ENCODE measurements around the gene PLA2G5. TPM values are rescaled to one million over a fixed set of nuclear protein-coding genes. Genes with fewer than 3 reads are reported as not detected.

PLA2G5 gene
- total RNA-seq, 1 experiment from 2014 or later: not detected

- no peak for DNase-seq
- H2AFZ ChIP-seq: no peak overlapping the region
- no peaks in the 10 kb centered on the region for H4K20me1 ChIP-seq (ENCODE audit: insufficient read depth)
- TF ChIP-seq, protein P1, sequence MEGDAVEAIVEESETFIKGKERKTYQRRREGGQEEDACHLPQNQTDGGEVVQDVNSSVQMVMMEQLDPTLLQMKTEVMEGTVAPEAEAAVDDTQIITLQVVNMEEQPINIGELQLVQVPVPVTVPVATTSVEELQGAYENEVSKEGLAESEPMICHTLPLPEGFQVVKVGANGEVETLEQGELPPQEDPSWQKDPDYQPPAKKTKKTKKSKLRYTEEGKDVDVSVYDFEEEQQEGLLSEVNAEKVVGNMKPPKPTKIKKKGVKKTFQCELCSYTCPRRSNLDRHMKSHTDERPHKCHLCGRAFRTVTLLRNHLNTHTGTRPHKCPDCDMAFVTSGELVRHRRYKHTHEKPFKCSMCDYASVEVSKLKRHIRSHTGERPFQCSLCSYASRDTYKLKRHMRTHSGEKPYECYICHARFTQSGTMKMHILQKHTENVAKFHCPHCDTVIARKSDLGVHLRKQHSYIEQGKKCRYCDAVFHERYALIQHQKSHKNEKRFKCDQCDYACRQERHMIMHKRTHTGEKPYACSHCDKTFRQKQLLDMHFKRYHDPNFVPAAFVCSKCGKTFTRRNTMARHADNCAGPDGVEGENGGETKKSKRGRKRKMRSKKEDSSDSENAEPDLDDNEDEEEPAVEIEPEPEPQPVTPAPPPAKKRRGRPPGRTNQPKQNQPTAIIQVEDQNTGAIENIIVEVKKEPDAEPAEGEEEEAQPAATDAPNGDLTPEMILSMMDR (conservative IDR thresholded peaks at IDR 0.05): no peak
- no peak for TF ChIP-seq EZH2 (IDR thresholded peaks at IDR 0.05; ENCODE audit: low read depth)
- no peak overlapping the region for H3K4me3 ChIP-seq
- H3K27me3 ChIP-seq (ENCODE audit: insufficient read depth, low read depth): no peaks in the 10 kb centered on the region
- ChIA-PET POLR2A (ENCODE audit: unreplicated experiment) (no interaction called here), CTCF (no interaction called here)
- H3F3A ChIP-seq (ENCODE audit: insufficient read depth, low read depth): no peaks in the 10 kb centered on the region
- peaks cover 11% of the 10 kb centered on the region for H3K4me1 ChIP-seq (replicated peaks; ENCODE audit: insufficient read depth)
- no peak overlapping the region for H3K4me2 ChIP-seq
- no peak overlapping the region for H3K27ac ChIP-seq
- H3K79me2 ChIP-seq (ENCODE audit: low read depth): no peaks in the 10 kb centered on the region
- BruUV-seq (replicated peaks): no TSS peak
- H3K9me3 ChIP-seq (ENCODE audit: insufficient read depth, low read depth): no peaks in the 10 kb centered on the region
- H3K9me2 ChIP-seq (ENCODE audit: insufficient read depth): no peaks in the 10 kb centered on the region
- H3K36me3 ChIP-seq (ENCODE audit: low read depth): no peaks in the 10 kb centered on the region
- intact Hi-C loops (cut with micrococcal nuclease; ENCODE audit: unreplicated experiment): no loop called here
These were observed 26.9 kb downstream of the PLA2G5 start for GRCh38 chr1:20096840-20097447.

GRCh38 chr1:20099533-20099932, 29.5 kb downstream of the PLA2G5 start:
- no peaks in the 10 kb centered on the region for H3K27me3 ChIP-seq (ENCODE audit: insufficient read depth, low read depth)
- ChIA-PET CTCF (no interaction called here), POLR2A (ENCODE audit: unreplicated experiment) (no interaction called here)
- H3F3A ChIP-seq (ENCODE audit: insufficient read depth, low read depth): peaks cover 10% of the 10 kb centered on the region; the same call in 1 of the 2 replicates
- H3K4me2 ChIP-seq: no peak overlapping the region
- DNase-seq: no peak
- intact Hi-C loops (cut with micrococcal nuclease; ENCODE audit: unreplicated experiment): no loop called here
- H3K36me3 ChIP-seq (ENCODE audit: low read depth): no peaks in the 10 kb centered on the region
- H3K9me2 ChIP-seq (ENCODE audit: insufficient read depth): no peaks in the 10 kb centered on the region
- no peaks in the 10 kb centered on the region for H3K9me3 ChIP-seq (ENCODE audit: insufficient read depth, low read depth)
- peaks cover 26% of the 10 kb centered on the region for H3K4me1 ChIP-seq (replicated peaks; ENCODE audit: insufficient read depth)
- no peak overlapping the region for H3K4me3 ChIP-seq
- no peaks in the 10 kb centered on the region for H3K79me2 ChIP-seq (ENCODE audit: low read depth)
- H2AFZ ChIP-seq: no peak overlapping the region
- TF ChIP-seq, protein P1 (conservative IDR thresholded peaks at IDR 0.05): no peak
- no peak for TF ChIP-seq EZH2 (IDR thresholded peaks at IDR 0.05; ENCODE audit: low read depth)
- no peaks in the 10 kb centered on the region for H4K20me1 ChIP-seq (ENCODE audit: insufficient read depth)
- H3K27ac ChIP-seq: no peak overlapping the region
- no TSS peak for BruUV-seq (replicated peaks)

GRCh38 chr1:20100632-20101355, 30.8 kb downstream of the PLA2G5 start:
- no peaks in the 10 kb centered on the region for H3K27me3 ChIP-seq (ENCODE audit: insufficient read depth, low read depth)
- peaks cover 31% of the 10 kb centered on the region for H3K4me1 ChIP-seq (replicated peaks; ENCODE audit: insufficient read depth)
- H3K27ac ChIP-seq: no peak overlapping the region
- H3K79me2 ChIP-seq (ENCODE audit: low read depth): no peaks in the 10 kb centered on the region
- peaks cover 10% of the 10 kb centered on the region; the same call in 1 of the 2 replicates for H3F3A ChIP-seq (ENCODE audit: insufficient read depth, low read depth)
- intact Hi-C loops (cut with micrococcal nuclease; ENCODE audit: unreplicated experiment): loop anchor here (1.0 to 10.0 kb wide), 8 partner anchors 37 to 393 kb away; partner anchors contain the start of gene PLA2G2F
- H3K36me3 ChIP-seq (ENCODE audit: low read depth): no peaks in the 10 kb centered on the region
- CTCF ChIA-PET: interaction anchor here (0.6 kb wide), 1 partner anchor 94 kb away, joined by 3 read pairs; no protein-coding TSS in a partner anchor
- BruUV-seq (replicated peaks): no TSS peak
- H4K20me1 ChIP-seq (ENCODE audit: insufficient read depth): no peaks in the 10 kb centered on the region
- no peak overlapping the region for H2AFZ ChIP-seq
- H3K4me2 ChIP-seq: no peak overlapping the region
- TF ChIP-seq EZH2 (IDR thresholded peaks at IDR 0.05; ENCODE audit: low read depth): no peak
- TF ChIP-seq, protein P1 (conservative IDR thresholded peaks at IDR 0.05): peak; percentile 82
- H3K9me3 ChIP-seq (ENCODE audit: insufficient read depth, low read depth): no peaks in the 10 kb centered on the region
- peak; percentile 45 to 58 for DNase-seq
- H3K4me3 ChIP-seq: no peak overlapping the region
- H3K9me2 ChIP-seq (ENCODE audit: insufficient read depth): no peaks in the 10 kb centered on the region
- POLR2A ChIA-PET (ENCODE audit: unreplicated experiment): no interaction called here

Data from PC-9 (cell line).